Measurements from ENCODE around the gene MMAB. TPM values are rescaled to one million over a fixed set of nuclear protein-coding genes. Genes with fewer than 3 reads are reported as not detected.

The MMAB gene
- total RNA-seq, 6 experiments from 2014 or later: 12.8 to 23.1 (median 18.7) TPM

GRCh38 chr12:109557200-109557599 is 16.1 kb downstream of the MMAB start:
- Mint-ChIP-seq H3K4me1 (ENCODE audit: low read depth) (no peaks in the 10 kb centered on the region), H3K36me3 (ENCODE audit: low read depth) (peaks cover 7% of the 10 kb centered on the region), H3K27ac (no peak overlapping the region), H3K9me3 (peaks cover 2% of the 10 kb centered on the region; the same call in 1 of the 2 replicates), H3K27me3 (ENCODE audit: insufficient read depth) (peaks cover 13% of the 10 kb centered on the region), H3K4me3 (no peak overlapping the region)
- no peak for DNase-seq
- TF ChIP-seq CTCF (IDR thresholded peaks at IDR 0.05): no peak

DNA sequence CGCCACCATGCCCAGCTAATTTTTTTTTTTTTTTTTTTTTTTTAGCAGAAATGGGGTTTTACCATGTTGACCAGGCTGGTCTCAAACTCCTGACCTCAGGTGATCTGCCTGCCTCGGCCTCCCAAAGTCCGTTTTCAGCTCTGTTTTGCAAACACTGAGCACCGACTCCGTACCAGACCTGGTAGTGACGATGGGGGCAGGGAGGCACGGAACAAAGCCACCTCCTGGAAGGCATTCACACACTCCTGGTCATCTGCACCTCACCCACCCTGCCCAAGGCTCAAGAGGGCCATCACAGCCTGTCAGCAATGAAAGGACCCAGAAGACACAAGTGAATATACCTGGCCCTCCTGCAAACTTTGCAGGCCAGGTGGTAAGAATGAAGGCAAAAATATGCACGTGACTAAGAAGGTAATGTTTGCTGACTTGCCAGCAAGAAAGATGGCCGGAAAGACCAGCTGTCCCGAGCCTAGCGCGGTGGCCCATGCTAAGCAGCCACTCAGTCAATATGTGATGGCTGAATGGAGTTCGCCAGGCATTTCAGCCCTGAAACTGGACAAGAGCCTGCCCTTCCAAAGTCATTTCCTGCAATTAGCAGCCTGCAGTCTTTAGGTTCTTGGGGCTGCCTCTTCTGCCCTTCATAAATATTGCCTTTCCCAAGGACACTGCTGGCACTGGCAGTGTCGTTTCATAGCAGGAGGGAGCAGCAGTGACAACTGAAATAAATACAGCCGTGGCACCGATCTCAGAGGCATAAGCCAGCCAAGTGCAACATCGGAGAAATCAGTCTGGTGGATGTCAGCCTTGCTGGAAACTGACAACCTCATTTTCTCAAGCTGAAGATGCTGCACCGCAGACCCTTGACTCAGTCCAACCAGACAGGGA is 17.6 kb downstream of the MMAB start:
- H3K27ac Mint-ChIP-seq: no peak overlapping the region
- H3K9me3 Mint-ChIP-seq: no peaks in the 10 kb centered on the region
- H3K4me3 Mint-ChIP-seq: no peak overlapping the region
- TF ChIP-seq CTCF (IDR thresholded peaks at IDR 0.05): no peak
- H3K4me1 Mint-ChIP-seq (ENCODE audit: low read depth): no peaks in the 10 kb centered on the region
- no peaks in the 10 kb centered on the region for H3K36me3 Mint-ChIP-seq (ENCODE audit: low read depth)
- peaks cover 22% of the 10 kb centered on the region for H3K27me3 Mint-ChIP-seq (ENCODE audit: insufficient read depth)
- no peak for DNase-seq

GRCh38 chr12:109554761-109555160 is 18.5 kb downstream of the MMAB start:
- peaks cover 22% of the 10 kb centered on the region for H3K27me3 Mint-ChIP-seq (ENCODE audit: insufficient read depth)
- H3K4me3 Mint-ChIP-seq: no peak overlapping the region
- H3K36me3 Mint-ChIP-seq (ENCODE audit: low read depth): no peaks in the 10 kb centered on the region
- no peaks in the 10 kb centered on the region for H3K4me1 Mint-ChIP-seq (ENCODE audit: low read depth)
- no peak overlapping the region for H3K27ac Mint-ChIP-seq
- no peak for TF ChIP-seq CTCF (IDR thresholded peaks at IDR 0.05)
- no peak for DNase-seq
- no peaks in the 10 kb centered on the region for H3K9me3 Mint-ChIP-seq

DNA sequence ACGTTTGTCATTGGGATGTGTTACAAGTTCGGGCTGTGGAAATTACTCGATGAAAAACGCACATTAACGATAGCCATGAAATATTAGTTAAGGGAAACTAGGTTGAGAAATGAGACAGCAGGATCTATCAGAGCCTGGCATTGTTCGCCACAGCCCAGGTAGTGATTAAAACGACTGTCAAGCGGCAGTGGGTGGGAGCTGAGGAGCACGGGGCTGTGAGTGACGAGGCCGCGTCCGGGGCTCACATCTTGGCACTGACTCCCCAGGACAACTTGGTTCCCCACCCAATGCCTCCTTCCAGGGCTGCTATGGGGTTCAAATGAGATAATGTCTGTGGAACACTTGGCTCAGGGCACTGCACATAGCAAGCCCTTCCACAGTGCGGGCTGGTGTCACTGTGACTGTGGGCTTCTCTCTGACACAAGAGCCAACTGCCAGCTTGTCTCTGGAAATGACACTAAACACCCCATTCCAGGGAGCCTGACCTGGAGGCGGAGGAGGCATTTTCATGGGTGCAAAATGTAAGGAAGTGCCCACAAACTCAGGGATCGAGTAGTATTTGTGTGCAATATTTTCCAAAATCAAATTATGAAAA is 19.3 kb downstream of the MMAB start:
- no peak overlapping the region for H3K4me3 Mint-ChIP-seq
- TF ChIP-seq CTCF (IDR thresholded peaks at IDR 0.05): no peak
- H3K36me3 Mint-ChIP-seq (ENCODE audit: low read depth): no peaks in the 10 kb centered on the region
- DNase-seq: no peak
- H3K27ac Mint-ChIP-seq: no peak overlapping the region
- no peaks in the 10 kb centered on the region for H3K4me1 Mint-ChIP-seq (ENCODE audit: low read depth)
- H3K9me3 Mint-ChIP-seq: no peaks in the 10 kb centered on the region
- peaks cover 24% of the 10 kb centered on the region for H3K27me3 Mint-ChIP-seq (ENCODE audit: insufficient read depth)

DNA sequence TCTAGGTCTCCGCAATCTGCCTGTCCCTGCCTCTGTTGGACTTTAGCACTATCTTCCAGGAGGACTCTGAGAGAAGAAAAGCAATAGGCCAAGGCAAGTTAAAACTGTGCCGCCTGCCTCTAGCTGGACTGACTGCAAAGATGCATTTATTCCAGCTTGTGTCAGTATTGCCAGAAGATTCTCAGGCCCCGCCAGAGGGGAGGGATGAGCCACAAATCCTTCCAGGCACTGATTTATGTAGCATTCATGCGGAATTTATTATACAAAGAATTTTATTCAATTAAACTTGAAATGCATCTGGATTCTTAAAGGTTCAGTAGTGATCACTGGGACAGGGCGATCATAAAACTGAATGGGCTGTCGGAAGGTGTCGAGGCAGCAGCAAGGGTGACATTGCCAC is 19.8 kb downstream of the MMAB start:
- H3K4me3 Mint-ChIP-seq: no peak overlapping the region
- H3K36me3 Mint-ChIP-seq (ENCODE audit: low read depth): no peaks in the 10 kb centered on the region
- no peak overlapping the region for H3K27ac Mint-ChIP-seq
- no peaks in the 10 kb centered on the region for H3K9me3 Mint-ChIP-seq
- DNase-seq: no peak
- no peak for TF ChIP-seq CTCF (IDR thresholded peaks at IDR 0.05)
- H3K4me1 Mint-ChIP-seq (ENCODE audit: low read depth): no peaks in the 10 kb centered on the region
- H3K27me3 Mint-ChIP-seq (ENCODE audit: insufficient read depth): peaks cover 24% of the 10 kb centered on the region

All from HFFc6 (cell line).